ENCODE measurements around the gene CDKN2C. TPM values are rescaled to one million over a fixed set of nuclear protein-coding genes. Genes with fewer than 3 reads are reported as not detected.

The CDKN2C gene
- total and polyA plus RNA-seq, 2 donors (not counting 3 experiments of a cell fraction or from before 2014, with no cell fraction given), result 12.8 to 19.8 TPM

DNA sequence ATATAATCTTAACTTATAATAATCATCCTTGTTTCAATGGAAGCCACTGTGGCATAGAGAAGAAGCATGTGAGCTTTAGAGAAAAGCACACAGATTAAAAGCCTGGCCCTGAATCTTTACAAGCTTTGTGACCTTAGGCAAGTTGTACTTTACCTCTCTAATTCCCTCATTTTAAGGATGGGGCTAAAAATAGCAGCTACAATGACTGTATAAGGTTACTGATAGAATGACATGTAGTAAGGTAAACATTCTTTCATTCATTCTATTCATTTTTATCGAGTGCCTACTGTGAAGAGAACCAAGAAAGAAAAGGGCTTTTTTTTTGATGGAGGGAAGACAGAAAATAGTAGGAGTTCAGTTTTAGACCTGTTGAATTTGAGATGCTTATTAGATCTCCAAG, 25.6 kb downstream of the CDKN2C start:
- POLR2A ChIA-PET, result no interaction called here
- Histone ChIP-seq H3K4me3 (replicated peaks in 1 of 3; ENCODE audit: insufficient read depth in 1 of 3, low read depth in 1 of 3, low read length in 3 of 3) (no peak overlapping the region), H3K36me3 (ENCODE audit: control insufficient read depth in 2 of 2, extremely low read depth in 1 of 2, insufficient read depth in 2 of 2, low read length in 2 of 2) (no peaks in the 10 kb centered on the region), H3K27me3 (ENCODE audit: control insufficient read depth in 2 of 2, insufficient read depth in 2 of 2, low read length in 2 of 2) (no peaks in the 10 kb centered on the region), H3K9me1 (replicated peaks; ENCODE audit: control insufficient read depth, extremely low read depth, insufficient read depth, low read length) (no peaks in the 10 kb centered on the region), H3K79me2 (ENCODE audit: control insufficient read depth, insufficient read depth, low read length) (no peaks in the 10 kb centered on the region), H3K27ac (ENCODE audit: insufficient read depth, low read depth, low read length) (no peak overlapping the region), H3K4me1 (ENCODE audit: control insufficient read depth, extremely low read depth, insufficient read depth, low read length) (no peaks in the 10 kb centered on the region), H3K4me2 (ENCODE audit: insufficient read depth, low read length) (no peak overlapping the region), H4K20me1 (replicated peaks; ENCODE audit: control insufficient read depth, extremely low read depth, insufficient read depth, low read length) (no peaks in the 10 kb centered on the region), H3K9ac (replicated peaks; ENCODE audit: extremely low read depth, insufficient read depth, low read length) (no peak overlapping the region), H2AFZ (ENCODE audit: low read depth, low read length) (no peak overlapping the region), H3K9me3 (replicated peaks; ENCODE audit: control insufficient read depth, insufficient read depth, low read length) (no peaks in the 10 kb centered on the region)
- intact Hi-C loops (cut with micrococcal nuclease) (no loop called here), dilution Hi-C loops (cut with MboI; ENCODE audit: extremely low pct_ligation_motif_present, low sequenced_read_pairs) (no loop called here)
- no peak for TF ChIP-seq POLR2A (IDR thresholded peaks at IDR 0.05; ENCODE audit: low read depth, low read length)
- TF ChIP-seq, protein P1, sequence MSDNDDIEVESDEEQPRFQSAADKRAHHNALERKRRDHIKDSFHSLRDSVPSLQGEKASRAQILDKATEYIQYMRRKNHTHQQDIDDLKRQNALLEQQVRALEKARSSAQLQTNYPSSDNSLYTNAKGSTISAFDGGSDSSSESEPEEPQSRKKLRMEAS (IDR thresholded peaks at IDR 0.05; ENCODE audit: insufficient read depth, insufficient read length), result no peak
- TF ChIP-seq, protein P2, sequence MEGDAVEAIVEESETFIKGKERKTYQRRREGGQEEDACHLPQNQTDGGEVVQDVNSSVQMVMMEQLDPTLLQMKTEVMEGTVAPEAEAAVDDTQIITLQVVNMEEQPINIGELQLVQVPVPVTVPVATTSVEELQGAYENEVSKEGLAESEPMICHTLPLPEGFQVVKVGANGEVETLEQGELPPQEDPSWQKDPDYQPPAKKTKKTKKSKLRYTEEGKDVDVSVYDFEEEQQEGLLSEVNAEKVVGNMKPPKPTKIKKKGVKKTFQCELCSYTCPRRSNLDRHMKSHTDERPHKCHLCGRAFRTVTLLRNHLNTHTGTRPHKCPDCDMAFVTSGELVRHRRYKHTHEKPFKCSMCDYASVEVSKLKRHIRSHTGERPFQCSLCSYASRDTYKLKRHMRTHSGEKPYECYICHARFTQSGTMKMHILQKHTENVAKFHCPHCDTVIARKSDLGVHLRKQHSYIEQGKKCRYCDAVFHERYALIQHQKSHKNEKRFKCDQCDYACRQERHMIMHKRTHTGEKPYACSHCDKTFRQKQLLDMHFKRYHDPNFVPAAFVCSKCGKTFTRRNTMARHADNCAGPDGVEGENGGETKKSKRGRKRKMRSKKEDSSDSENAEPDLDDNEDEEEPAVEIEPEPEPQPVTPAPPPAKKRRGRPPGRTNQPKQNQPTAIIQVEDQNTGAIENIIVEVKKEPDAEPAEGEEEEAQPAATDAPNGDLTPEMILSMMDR (IDR thresholded peaks at IDR 0.05; ENCODE audit: extremely low read depth in 1 of 2, insufficient read depth in 1 of 2, low read depth in 1 of 2, low read length in 2 of 2), result no peak
- no peak for TF ChIP-seq GATA2 (IDR thresholded peaks at IDR 0.05; ENCODE audit: insufficient read depth, insufficient read length, low read depth, low read length)
- no peak for TF ChIP-seq POLR2AphosphoS5 (IDR thresholded peaks at IDR 0.05; ENCODE audit: insufficient read depth, low read depth, low read length)
- no peak for TF ChIP-seq FOS (IDR thresholded peaks at IDR 0.05; ENCODE audit: borderline replicate concordance, insufficient read depth, low read length)
- TF ChIP-seq JUN (IDR thresholded peaks at IDR 0.05; ENCODE audit: borderline replicate concordance, insufficient read depth, insufficient read length, low read depth), result no peak
- TF ChIP-seq MYC (IDR thresholded peaks at IDR 0.05; ENCODE audit: low read depth, low read length), result no peak
- no peak for TF ChIP-seq EZH2 (IDR thresholded peaks at IDR 0.05; ENCODE audit: borderline replicate concordance, low read depth, low read length, severe bottlenecking)
- CTCF ChIA-PET, result interaction anchor here (2.2 kb wide), 1 partner anchor 66 kb away, joined by 4 read pairs; no protein-coding TSS in a partner anchor
- DNase-seq (ENCODE audit: low read depth, low spot score), result no peak
- BruUV-seq (replicated peaks), result no TSS peak
- no peak for FAIRE-seq
